Activated T-cell treated with anti-CD3 and anti-CD28 coated beads for 1 hour (primary cell): ENCODE results near the gene ULK4.
"Not testable (repeated sequence)": the region's sequence is repeated elsewhere in the genome, so short reads cannot be mapped to it uniquely, and the experiment has no call there.

Experiments
- DNase-seq: peaks from one replicate; pipeline ENCODE4 v3.0.0-alpha.2; 2020; ENCODE audit warnings: low read depth

ULK4 gene

DNA sequence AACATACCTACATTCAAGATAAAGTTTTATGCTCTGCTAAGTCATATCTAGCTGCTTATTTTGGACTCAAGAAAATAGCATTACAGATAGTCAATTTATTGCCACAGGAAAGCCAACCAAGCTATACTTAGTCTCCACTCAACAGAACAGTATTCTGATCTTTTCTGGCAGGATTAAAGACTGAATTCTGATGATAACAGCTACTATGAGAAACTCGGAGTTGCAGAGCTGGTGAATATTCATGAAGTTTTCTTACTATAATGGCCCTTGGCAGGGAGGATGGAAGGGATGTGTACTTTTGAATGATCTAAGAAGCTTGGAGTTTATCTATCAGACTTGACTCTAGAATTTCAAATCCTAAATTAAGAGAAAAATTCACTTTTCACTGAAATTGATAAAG, 524.9 kb downstream of the ULK4 start:
- DNase-seq: no peak

DNA sequence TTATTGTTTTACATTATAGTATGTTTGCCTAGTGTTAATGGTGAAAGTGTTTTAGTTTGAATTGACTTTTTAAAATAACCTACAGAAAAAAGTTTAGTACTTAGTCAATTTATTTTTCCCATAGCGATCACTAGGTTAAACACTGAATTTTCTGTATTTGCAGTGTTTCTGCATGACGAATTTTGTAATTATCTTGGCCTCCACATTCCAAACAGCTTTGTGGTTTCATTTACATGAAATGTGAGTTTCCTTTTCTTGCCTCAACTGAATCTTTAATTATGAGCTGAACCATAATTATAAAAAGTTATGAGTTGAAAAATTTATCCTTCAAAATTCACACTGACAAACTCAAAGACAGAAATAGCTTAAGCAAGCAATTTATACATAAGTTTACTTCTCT, 527.1 kb downstream of the ULK4 start:
- no peak for DNase-seq

DNA sequence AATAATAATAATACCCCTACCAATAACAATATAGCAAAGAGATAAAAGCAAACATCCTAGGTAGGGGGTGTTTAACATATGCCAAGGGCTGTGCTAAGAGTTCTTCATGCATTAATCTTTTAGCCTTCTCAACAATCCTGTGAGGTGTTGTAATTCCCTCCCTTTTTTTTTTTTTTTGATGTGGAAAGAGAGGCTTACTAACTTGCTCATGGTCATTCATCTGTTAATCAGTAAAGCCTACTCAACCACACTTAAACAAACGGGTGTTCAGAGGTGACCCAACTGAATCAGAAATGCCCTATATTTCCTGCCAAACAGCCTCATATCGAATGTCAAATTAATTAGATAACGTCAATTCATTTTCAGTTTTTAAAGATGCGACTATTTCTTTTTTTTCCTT, 530.5 kb downstream of the ULK4 start:
- no peak for DNase-seq

DNA sequence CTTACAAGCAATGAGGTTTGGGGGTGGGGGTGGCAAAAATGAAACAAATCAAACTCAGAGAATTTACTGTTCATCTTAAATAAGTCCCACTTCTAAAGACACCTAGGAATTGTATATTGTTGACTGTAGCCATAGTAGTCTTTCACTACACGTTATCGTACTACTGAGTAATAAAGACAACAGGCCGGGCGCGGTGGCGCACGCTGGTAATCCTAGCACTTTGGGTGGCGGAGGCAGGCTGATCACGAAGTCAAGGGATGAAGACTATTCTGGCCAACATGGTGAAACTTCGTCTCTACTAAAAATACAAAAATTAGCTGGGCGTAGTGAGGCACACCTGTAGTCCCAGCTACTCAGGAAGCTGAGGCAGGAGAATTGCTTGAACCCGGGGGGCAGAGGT, 531.0 kb downstream of the ULK4 start:
- no peak for DNase-seq

DNA sequence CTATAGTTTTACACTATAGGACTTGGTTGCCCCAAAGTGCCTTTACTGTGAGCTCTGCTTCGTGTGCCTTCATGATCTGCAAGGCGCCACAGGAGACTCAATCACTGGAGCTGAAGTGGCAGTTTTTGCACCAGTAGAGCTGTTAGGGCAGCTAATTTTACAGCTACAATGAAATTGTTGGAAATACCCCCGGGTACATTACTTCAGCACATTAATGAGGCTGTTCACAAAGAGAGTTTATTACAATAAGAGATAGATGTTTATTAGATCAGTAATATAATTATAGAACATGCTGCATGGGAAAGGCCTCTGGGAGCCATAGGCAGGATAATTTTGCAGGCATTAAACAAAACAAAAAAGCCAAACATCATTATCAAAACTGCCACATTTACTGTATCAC, 531.5 kb downstream of the ULK4 start:
- DNase-seq: no peak

DNA sequence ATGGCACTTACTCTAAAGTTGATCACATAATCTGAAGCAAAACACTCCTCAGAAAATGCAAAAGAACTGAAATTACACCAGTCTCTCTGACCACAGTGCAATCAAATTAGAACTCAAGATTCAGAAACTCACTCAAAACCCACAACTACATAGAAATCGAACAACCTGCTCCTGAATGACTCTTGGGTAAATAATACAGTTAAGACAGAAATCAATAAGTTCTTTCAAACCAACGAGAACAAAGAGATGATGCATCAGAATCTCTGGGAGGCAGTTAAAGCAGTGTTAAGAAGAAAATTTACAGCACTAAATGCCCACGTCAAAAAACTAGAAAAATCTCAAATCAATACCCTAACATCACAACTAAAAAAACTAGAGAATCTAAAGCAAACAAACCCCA, 535.4 kb downstream of the ULK4 start:
- no peak for DNase-seq

DNA sequence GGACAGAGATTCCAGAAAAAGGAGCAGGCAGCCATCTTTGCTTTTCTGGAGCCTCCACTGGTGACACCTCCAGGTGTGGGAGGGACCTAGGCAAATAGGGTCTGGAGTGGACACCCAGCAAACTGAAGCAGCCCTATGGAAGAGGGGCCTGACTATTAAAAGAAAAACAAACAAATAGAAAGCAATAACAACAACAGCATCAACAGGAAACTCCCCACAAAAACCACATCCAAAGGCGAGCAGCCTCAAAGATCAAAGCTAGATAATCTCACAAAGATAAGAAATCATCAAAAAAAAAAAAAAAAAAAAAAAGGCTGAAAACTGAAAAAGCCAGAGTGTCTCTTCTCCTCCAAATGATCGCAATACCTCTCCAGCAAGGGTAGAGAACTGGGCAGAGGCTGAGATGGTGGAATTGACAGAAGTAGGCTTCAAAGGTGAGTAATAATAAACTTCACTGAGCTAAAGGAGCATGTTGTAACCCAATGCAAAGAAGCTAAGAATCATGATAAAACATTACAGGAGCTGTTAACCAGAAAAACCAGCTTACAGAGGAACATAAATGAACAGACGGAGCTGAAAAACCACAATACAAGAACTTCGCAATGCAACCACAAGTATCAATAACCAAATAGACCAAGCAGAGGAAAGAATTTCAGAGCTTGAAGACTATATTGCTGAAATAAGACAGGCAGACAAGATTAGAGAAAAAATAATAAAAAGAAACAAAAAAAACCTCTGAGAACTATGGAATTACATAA, 537.2 kb downstream of the ULK4 start:
- no peak for DNase-seq

DNA sequence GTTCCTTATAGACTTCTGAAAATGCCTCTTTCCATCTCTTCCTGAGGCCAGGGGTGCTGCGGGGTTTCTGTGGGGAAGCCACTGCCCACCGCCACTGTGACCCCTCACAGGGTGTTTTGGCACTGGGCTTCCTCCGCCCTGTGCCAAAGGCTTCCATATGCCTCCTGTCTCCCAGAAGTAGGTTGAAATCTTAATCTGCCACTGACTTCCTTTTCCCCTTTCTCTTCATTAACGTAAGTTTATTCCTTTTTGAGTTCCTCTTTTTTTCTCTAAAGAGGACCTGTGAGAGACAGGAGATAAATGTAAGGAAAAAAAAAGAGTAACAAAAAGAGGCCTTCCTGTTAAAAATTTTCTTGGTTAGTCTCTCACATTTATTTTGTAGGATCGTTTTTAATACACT, 542.1 kb downstream of the ULK4 start:
- DNase-seq: no peak

DNA sequence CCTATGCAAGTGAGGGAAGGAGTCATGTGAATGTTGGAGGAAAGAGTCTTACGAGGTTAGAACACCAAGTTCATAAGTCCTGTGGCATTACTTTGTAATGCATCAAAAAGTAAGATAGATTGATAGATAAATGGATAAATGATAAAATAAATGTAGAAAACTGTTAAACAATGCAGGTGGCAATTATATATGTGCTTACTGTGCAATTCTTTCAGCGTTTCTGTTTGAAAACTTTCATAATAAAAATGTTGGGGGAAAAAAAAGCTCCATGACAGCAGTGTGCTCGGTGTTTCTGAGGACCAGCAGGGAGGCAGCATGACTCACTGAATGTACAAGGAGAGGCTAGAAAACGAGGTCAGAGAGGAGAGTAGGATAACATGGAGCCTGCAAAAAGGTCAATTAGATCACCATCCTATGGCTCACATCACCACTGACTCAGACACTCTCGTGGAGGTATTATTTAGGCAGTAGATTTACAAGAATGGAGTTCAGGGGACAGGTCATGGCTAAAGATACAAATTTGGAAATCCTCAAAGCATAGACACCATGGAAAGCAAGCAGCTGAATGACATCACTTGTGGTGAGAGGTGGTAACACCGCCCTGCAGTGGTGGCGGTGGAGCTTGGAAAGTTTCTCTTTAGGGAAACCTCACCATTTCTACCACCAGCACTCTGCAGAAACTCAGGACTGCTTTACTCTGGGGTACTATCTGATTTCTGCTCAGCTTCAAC, 542.8 kb downstream of the ULK4 start:
- no peak for DNase-seq

DNA sequence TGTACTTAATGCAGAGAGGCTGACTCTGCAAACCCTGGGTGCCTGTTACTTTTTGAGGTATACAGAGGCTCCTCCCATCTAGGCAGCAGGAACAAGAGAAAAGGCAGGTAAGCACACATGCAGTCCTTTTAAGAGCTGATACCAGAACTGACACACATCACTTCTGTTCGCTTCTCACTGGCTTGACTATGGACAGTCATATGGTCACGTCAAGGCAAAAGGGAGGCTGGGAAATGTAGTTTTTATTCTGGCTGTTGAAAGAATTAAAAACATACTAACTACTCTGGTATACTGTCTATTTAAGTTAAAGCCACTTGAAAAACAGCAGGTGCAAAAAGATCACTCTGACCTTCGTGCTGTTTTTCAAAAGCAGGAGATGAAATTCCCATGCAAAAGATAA, 544.3 kb downstream of the ULK4 start:
- DNase-seq: no peak

DNA sequence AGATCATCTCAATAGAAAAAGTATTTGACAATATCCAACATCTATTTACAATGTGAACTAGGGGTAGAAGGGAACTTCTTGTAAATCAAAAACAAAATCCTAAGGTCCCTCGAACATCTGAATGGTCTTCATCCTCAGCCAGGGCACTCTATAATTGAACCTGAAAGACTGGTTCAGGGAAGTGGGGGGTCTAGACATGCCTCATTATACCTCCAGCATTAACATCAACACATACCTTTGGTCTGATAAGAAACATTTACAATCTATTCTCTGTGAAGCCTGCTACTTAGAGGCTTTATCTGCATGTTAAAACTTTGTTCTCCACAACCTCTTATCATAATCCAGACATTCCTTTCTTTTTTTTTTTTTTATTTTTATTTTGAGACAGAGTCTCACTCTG, 550.8 kb downstream of the ULK4 start:
- DNase-seq: no peak

DNA sequence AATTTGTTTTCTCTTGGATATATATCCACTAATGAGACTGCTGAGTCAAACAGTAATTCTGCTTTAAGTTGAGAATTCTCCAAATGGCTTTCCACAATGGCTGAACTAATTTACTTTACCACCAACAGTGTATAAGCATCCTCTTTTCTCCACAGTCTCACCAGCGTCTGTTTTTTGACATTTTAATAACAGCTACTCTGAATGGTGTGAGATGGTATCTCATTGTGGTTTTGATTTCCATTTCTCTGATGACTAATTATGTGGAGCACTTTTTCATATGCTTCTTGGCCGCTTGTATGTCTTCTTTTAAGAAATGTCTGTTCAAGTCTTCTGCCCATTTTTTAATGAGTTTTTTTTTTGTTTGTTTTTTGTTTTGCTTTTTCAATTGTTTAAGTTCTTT, 556.4 kb downstream of the ULK4 start:
- no peak for DNase-seq

DNA sequence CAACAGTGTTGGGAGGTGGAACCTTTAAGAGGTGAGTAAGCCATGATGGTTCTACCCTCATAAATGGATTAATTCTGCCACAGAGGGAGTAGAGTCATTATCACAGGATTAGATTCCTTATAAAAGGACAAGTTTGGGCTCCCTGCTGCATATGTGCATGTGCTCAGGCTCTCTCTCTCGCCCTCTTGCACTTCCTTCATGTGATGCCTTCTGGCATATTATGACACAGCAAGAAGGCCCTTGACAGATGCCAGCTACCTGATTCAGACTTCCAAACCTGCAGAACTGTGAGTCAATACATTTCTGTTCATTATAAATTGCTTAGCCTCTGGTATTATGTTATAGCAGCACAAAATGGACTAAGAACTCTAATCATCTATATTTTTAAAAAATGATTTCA, 557.3 kb downstream of the ULK4 start:
- no peak for DNase-seq

DNA sequence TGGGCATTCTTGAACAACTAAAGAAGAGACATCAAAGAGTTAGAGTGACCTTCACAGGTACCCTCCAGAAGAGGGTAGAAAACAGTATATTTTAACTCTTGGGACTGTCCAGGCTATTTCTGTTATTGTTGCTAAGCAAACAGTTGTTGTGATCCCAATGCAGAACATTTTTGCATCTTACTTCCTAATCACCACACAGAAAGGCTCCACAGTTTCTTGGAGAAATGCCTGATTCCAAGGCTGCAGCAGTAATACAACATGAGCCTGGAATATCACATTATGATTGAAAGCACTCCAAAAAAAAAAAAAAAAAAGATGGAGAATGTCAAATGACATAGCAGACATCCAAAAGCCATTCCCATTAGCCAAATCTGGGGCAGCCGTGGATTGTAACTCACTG, 567.0 kb downstream of the ULK4 start:
- no peak for DNase-seq

DNA sequence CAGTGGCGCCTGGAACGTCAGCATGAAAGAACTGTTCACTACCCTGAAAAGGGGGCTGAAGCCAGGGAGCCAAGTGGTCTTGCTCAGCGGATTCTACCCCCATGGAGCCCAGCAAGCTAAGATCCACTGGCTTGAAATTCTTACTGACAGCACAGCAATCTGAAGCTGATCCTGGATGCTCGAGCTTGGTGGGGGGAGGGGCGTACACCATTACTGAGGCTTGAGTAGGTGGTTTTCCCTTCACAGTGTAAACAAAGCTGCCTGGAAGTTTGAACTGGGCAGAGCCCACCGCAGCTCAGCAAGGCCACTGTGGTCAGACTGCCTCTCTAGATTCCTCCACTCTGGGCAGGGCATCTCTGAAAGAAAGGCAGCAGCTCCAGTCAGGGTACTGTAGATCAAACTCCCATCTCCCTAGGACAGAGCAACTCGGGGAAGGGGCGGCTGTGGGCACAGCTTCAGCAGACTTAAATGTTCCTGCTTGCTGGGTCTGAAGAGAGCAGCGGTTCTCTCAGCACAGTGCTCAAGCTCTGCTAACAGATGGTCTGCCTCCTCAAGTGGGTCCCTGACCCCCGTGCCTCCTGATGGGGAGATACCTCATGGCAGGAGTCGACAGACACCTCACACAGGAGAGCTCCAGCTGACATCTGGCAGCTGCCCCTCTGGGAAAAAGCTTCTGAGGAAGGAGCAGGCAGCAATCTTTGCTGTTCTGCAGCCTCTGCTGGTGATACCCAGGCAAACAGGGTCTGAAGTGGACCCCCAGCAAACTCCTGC, 591.0 kb downstream of the ULK4 start:
- not testable (repeated sequence) for DNase-seq

DNA sequence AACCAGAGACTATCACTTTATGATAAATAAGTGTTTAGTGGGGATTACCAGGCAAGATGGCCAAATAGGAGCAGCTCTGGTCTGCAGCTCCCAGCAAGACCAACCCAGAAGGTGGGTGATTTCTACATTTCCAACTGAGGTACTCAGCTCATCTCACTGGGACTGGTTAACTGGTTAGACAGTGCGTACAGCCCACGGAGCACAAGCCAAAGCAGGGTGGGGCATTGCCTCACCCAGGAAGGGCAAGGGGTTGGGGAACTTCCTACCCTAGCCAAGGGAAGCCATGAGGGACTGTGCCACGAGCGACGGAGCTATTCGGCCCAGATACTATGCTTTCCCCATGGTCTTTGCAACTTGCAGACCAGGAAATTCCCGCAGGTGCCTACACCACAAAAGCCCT, 591.6 kb downstream of the ULK4 start:
- no peak for DNase-seq

DNA sequence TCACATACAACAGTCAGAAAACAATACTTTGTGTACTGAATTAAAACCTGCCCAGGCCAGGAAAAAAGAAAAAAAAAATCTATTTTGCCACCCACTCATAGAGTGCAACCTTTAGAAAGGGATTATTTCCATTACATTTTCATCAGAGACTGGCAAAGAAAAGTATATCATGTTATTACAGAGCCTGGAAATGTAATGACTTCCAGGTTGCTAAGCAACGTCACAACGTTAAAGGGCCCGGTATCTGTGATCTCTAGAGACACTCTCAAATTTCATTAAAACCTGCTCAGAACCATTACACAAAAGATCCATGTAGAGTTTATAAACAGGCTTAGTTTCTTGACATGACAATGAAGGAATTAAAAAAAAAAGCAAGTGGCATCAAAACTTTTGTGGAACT, 592.1 kb downstream of the ULK4 start:
- DNase-seq: no peak

DNA sequence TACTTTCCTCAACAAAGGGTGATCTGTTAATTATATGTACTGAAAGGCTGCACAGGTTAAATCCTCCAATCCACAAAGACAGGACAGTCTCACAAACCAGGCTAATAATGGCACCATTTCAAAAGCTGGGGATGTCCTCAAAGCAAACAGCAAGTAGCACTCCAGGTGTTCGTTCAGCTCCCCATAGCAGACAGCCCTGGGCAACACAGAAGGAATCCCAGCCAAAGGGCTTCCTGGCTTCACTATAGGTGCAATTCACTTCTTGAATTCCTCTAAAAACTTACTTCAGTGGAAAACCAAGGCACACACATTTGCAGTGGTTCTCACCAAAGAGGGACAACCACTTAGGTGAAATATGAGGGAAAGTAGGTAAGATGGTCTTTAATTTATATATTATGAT, 595.9 kb downstream of the ULK4 start:
- no peak for DNase-seq

DNA sequence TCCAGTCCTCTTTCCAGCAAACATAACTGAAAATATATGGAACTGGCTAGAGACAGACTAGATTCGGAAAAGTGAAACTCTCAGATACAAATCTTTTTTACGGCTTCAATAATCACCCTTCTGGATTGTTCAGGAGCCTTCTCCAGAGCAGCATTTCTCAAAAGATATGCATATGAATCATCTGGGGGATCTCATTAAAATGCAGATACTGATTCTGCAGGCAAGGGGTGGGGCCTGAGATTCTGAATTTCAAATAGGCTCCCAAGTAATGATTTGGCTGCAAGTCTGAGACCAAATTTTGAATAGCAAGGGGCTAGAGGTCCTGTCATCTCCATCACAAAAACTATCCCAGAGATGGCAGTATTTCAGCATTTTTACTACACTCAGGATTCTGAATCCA, 597.2 kb downstream of the ULK4 start:
- DNase-seq: no peak

DNA sequence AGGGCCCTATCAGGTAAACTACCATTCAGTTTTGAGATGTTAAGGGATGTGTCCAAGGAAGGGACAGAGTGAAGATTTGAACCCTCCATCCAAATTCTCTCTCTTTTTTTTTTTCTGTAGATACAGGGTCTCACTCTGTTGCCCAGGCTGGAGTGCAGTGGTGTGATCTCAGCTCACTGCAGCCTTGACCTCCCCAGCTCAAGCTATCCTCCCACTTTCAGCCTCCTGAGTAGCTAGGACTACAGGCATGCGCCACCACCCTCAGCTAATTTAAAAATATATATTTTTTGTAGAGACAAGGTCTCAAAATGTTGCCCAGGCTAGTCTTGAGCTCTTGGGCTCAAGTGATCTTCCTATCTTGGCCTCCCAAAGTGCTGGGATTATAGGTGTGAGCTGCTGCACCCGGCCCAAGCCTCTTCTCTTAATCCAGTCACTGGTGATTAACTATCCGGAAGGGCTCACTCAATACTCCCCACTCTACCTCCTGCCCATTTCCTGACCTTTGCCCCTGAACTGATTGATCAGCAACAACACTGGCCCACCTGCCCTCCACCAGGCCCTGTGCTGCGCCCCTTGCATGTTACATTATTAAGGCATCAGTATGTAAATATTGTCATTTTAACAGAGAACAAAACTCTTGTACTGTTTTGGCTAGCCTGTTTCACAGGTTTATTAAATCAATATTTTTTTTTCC, 597.9 kb downstream of the ULK4 start:
- no peak for DNase-seq

DNA sequence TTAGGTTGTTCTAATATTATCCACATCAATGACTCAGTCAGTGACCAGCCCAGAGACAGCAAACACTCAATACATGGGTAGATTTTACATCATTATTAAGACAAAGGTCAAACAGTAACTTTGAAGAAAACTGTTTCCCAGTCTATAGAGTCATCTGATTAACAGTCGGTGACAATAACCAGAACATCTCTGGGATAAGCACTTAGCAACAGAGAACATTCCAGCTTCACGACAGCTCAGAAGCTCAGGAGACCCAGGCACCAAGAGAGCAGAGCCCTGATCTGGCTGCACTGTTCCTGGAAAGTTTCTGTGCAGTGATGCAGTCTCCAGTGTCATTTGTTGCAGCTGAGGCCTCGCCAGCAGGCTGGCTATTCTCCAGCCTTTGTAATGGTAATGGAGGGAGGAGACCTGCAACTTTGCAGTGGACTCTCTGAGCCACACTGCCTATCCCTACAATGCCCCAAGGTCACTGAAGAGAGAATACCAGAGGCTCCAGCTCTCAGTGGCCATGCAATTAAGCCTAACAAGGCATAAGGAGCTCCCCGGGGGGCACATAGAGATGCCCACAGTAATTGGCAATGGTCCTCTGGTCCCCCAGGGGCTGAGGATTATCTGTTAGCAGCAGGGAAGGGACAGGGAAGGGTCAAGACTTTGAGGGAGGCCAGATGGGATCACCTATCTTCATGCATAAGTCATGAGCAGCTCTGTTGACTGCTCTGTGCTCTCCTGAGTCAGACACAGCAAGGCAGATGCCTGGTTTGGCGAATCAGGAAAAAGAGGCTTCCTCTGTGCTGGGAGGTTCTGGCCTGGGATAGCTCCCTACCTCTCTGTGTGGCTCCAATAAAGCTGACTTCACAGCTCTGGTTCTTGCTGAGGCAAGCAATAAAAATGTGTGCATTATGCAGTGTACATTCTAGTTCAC, 599.0 kb downstream of the ULK4 start:
- DNase-seq: no peak
